Transverse colon (tissue), 3 donors: ENCODE measurements around the gene PRELID3B.

Experiments used
- CTCF ChIP-seq, 5 experiments: fragments of 200-600 bp in 3 of 5; fragments of 450-650 bp in 2 of 5; sonication (generic) in 3 of 5; IDR thresholded peaks; 1 replicate in 2 of 5; 2 replicates in 3 of 5; pipeline ENCODE4 v1.5.1; 2016 to 2017; ENCODE audit warnings: antibody characterized with exemption in 5 of 5, inconsistent platforms in 3 of 5, mild to moderate bottlenecking in 2 of 5, moderate library complexity in 1 of 5
- EP300 ChIP-seq: sonication (generic); formaldehyde crosslinking; IDR thresholded peaks from one replicate; pipeline ENCODE4 v1.6.1; 2017; ENCODE audit warnings: antibody characterized with exemption, low read depth
- POLR2A ChIP-seq: fragments of 450-650 bp; IDR thresholded peaks from one replicate; pipeline ENCODE4 v1.6.1; 2016; ENCODE audit warnings: antibody characterized with exemption, mild to moderate bottlenecking, moderate library complexity

- TF ChIP-seq CTCF (IDR thresholded peaks at IDR 0.05) (no peak), EP300 (no peak), POLR2A (no peak)
These were observed 19.5 kb upstream of the PRELID3B start for GRCh38 chr20:59062081-59062480.
